Upper lobe of left lung (tissue), 6 donors: Measurements from ENCODE around the gene ASIP. TPM values are rescaled to one million over a fixed set of nuclear protein-coding genes. Genes with fewer than 3 reads are reported as not detected.

Source experiments
- ATAC-seq, 2 donors: fragments of 200-7000 bp; cut with Tn5 transposase; one replicate each; pipeline ENCODE4 v1.9.1; 2022; ENCODE audit warnings: mild to moderate bottlenecking in 2 of 2, moderate library complexity in 2 of 2; ENCODE audit not compliant: low FRiP score in 2 of 2
- DNase-seq, 2 donors: peaks; one replicate each; pipeline ENCODE4 v3.0.0-alpha.2; 2019 to 2020
- H3K27ac ChIP-seq, 4 donors: fragments of 200-600 bp; sonication (generic); one replicate each; pipeline ENCODE4 v1.5.1; 2016 to 2019
- H3K27me3 ChIP-seq, 4 donors: fragments of 200-600 bp; sonication (generic); one replicate each; pipeline ENCODE4 v1.5.1; 2017 to 2019
- H3K36me3 ChIP-seq, 4 donors: fragments of 200-600 bp; sonication (generic); one replicate each; pipeline ENCODE4 v1.5.1; 2016 to 2019
- H3K4me1 ChIP-seq, 4 donors: fragments of 200-600 bp; sonication (generic); one replicate each; pipeline ENCODE4 v1.5.1; 2018 to 2019
- H3K4me3 ChIP-seq, 4 donors: fragments of 200-600 bp; sonication (generic); one replicate each; pipeline ENCODE4 v1.5.1; 2017 to 2019; ENCODE audit warnings: mild to moderate bottlenecking in 2 of 4, moderate library complexity in 1 of 4
- H3K9me3 ChIP-seq, 4 donors: fragments of 200-600 bp; sonication (generic); one replicate each; pipeline ENCODE4 v1.5.1; 2018 to 2019
- CTCF ChIP-seq, 6 experiments: fragments of 450-650 bp in 4 of 6; fragments of 200-600 bp in 2 of 6; sonication (generic) in 2 of 6; IDR thresholded peaks; one replicate each; pipeline ENCODE4 v1.5.1; 2016 to 2019; ENCODE audit warnings: antibody characterized with exemption in 6 of 6
- EP300 ChIP-seq, 4 donors: sonication (generic); formaldehyde crosslinking; IDR thresholded peaks; one replicate each; pipeline ENCODE4 v1.5.1; 2017; ENCODE audit warnings: antibody characterized with exemption in 4 of 4, control low read depth in 2 of 4
- POLR2A ChIP-seq, 4 donors: fragments of 450-650 bp; IDR thresholded peaks; one replicate each; pipeline ENCODE4 v1.5.1; 2016 to 2017; ENCODE audit warnings: antibody characterized with exemption in 4 of 4, mild to moderate bottlenecking in 2 of 4
- POLR2AphosphoS5 ChIP-seq, 2 donors: sonication (generic); formaldehyde crosslinking; IDR thresholded peaks; one replicate each; pipeline ENCODE4 v1.5.1; 2017; ENCODE audit warnings: antibody characterized with exemption in 2 of 2
- WGBS, 2 donors: methylation state at CpG; one replicate each; pipeline ENCODE4 v1.1.5; 2017 to 2018; 5-methylcytosine and 5-hydroxymethylcytosine counted together
- total RNA-seq, 6 donors: library from RNA; depleted of rRNA in 4 of 6; stranded (reverse); fragments of >200 nt in 4 of 6; gene quantifications; one replicate each; pipeline versions ENCODE4 v1.1.0 to v1.2.1, GENCODE V29; 2016 to 2021
- donor health status: DM: no; HTN: no; CAD: no; lungs with moderate emphysema.
- donor health status: DM: no; HTN: yes; CAD: no; lungs with severe emphysema.

ASIP gene
- total RNA-seq, 6 donors from 2014 or later, result 0.47 to 0.54 TPM; not detected in 4

GRCh38 chr20:34232494-34233087 is 8.6 kb upstream of the ASIP start:
- Histone ChIP-seq H3K4me3 (no peak overlapping the region), H3K27me3 (no peaks in the 10 kb centered on the region), H3K27ac (no peak overlapping the region), H3K36me3 (no peaks in the 10 kb centered on the region), H3K4me1 (no peaks in the 10 kb centered on the region), H3K9me3 (peaks cover 0 to 5% (median 2%) of the 10 kb centered on the region in 4 donors)
- DNase-seq (no peak), ATAC-seq (no peak)
- WGBS, 2 donors, result 75 to 90% methylated on average over 3 of the region's 3 CpGs
- TF ChIP-seq CTCF (IDR thresholded peaks at IDR 0.05), result no peak
- TF ChIP-seq POLR2AphosphoS5 (IDR thresholded peaks at IDR 0.05), result no peak
- no peak for TF ChIP-seq POLR2A (IDR thresholded peaks at IDR 0.05)
- no peak for TF ChIP-seq EP300 (IDR thresholded peaks at IDR 0.05)

GRCh38 chr20:34233687-34234086 is 7.5 kb upstream of the ASIP start:
- no peak for DNase-seq
- no peak overlapping the region for H3K27ac ChIP-seq
- H3K4me1 ChIP-seq, result no peaks in the 10 kb centered on the region
- H3K27me3 ChIP-seq, result no peaks in the 10 kb centered on the region
- H3K36me3 ChIP-seq, result no peaks in the 10 kb centered on the region
- TF ChIP-seq EP300 (IDR thresholded peaks at IDR 0.05), result no peak
- no peak for TF ChIP-seq POLR2AphosphoS5 (IDR thresholded peaks at IDR 0.05)
- TF ChIP-seq POLR2A (IDR thresholded peaks at IDR 0.05), result no peak
- TF ChIP-seq CTCF (IDR thresholded peaks at IDR 0.05), result no peak
- H3K9me3 ChIP-seq, result peaks cover 5 to 10% (median 7%) of the 10 kb centered on the region in 4 donors
- no peak for ATAC-seq
- no peak overlapping the region for H3K4me3 ChIP-seq

- no peak for TF ChIP-seq CTCF (IDR thresholded peaks at IDR 0.05)
- TF ChIP-seq EP300 (IDR thresholded peaks at IDR 0.05), result no peak
- TF ChIP-seq POLR2A (IDR thresholded peaks at IDR 0.05), result no peak
- no peak for TF ChIP-seq POLR2AphosphoS5 (IDR thresholded peaks at IDR 0.05)
- H3K9me3 ChIP-seq, result peaks cover 5 to 10% (median 7%) of the 10 kb centered on the region in 4 donors
- H3K27me3 ChIP-seq, result no peaks in the 10 kb centered on the region
- no peaks in the 10 kb centered on the region for H3K36me3 ChIP-seq
- ATAC-seq (no peak), DNase-seq (no peak)
- no peak overlapping the region for H3K4me3 ChIP-seq
- no peak overlapping the region for H3K27ac ChIP-seq
- 83 to 95% methylated on average over 1 to 2 of the region's 2 CpGs for WGBS, 2 donors
- H3K4me1 ChIP-seq, result no peaks in the 10 kb centered on the region
These were observed 5.3 kb upstream of the ASIP start for GRCh38 chr20:34235875-34236274.

GRCh38 chr20:34237942-34238341 is 3.3 kb upstream of the ASIP start:
- H3K9me3 ChIP-seq, result peaks cover 5 to 10% (median 7%) of the 10 kb centered on the region in 4 donors

More at GRCh38 chr20:34237942-34238341, 3.3 kb upstream of the ASIP start:
- no peak overlapping the region for H3K27ac ChIP-seq
- no peaks in the 10 kb centered on the region for H3K27me3 ChIP-seq
- ATAC-seq, result no peak
- no peak for DNase-seq
- no peaks in the 10 kb centered on the region for H3K36me3 ChIP-seq
- TF ChIP-seq CTCF (IDR thresholded peaks at IDR 0.05) (no peak), POLR2A (IDR thresholded peaks at IDR 0.05) (no peak), POLR2AphosphoS5 (IDR thresholded peaks at IDR 0.05) (no peak), EP300 (IDR thresholded peaks at IDR 0.05) (no peak)
- WGBS, 2 donors, result 91 to 94% methylated on average over 2 of the region's 2 CpGs
- H3K4me1 ChIP-seq, result no peaks in the 10 kb centered on the region
- no peak overlapping the region for H3K4me3 ChIP-seq
